K562 (cell line): ENCODE results near the gene RPL19. TPM values are rescaled to one million over a fixed set of nuclear protein-coding genes. Genes with fewer than 3 reads are reported as not detected.

Source experiments
- BRD9 ChIP-seq: fragments of 450-650 bp; IDR thresholded peaks from 2 replicates; pipeline ENCODE4 v1.6.1; 2018; ENCODE audit warnings: low read depth; ENCODE audit not compliant: partially characterized antibody
- BRF1 ChIP-seq: IDR thresholded peaks from 3 replicates; pipeline ENCODE4 v1.6.1; 2011; ENCODE audit warnings: borderline replicate concordance, mild to moderate bottlenecking; ENCODE audit not compliant: insufficient read length; ENCODE audit errors: extremely low read depth
- COPS2 ChIP-seq: fragments of 450-650 bp; conservative IDR thresholded peaks from 2 replicates; pipeline ENCODE4 v1.6.1; 2016; ENCODE audit warnings: mild to moderate bottlenecking, moderate library complexity
- KAT2B ChIP-seq: IDR thresholded peaks from one replicate; pipeline ENCODE4 v1.6.1; 2012; ENCODE audit warnings: low read depth, mild to moderate bottlenecking, control low read depth, inconsistent platforms, low read length, moderate library complexity
- NFRKB ChIP-seq: fragments of 450-650 bp; IDR thresholded peaks from 2 replicates; pipeline ENCODE4 v1.6.1; 2016; ENCODE audit warnings: low read depth
- PCBP1 ChIP-seq: fragments of 200-400 bp; formaldehyde crosslinking; IDR thresholded peaks from 2 replicates; pipeline ENCODE4 v1.6.1; 2018; ENCODE audit warnings: mild to moderate bottlenecking, low read depth, low read length; ENCODE audit not compliant: poor library complexity, severe bottlenecking
- RBM34 ChIP-seq: fragments of 200-400 bp; formaldehyde crosslinking; IDR thresholded peaks from 2 replicates; pipeline ENCODE4 v1.6.1; 2018; ENCODE audit warnings: low read length, borderline replicate concordance; ENCODE audit not compliant: insufficient read depth
- TEAD1 ChIP-seq, 2 experiments: fragments of 450-650 bp in 1 of 2; sonication (generic) in 1 of 2; formaldehyde crosslinking; IDR thresholded peaks; 2 replicates each; pipeline versions ENCODE4 v1.4.0 to v1.8.0; 2020 to 2022; ENCODE audit warnings: mild to moderate bottlenecking in 2 of 2, missing genetic modification reagents in 1 of 2
- ZBED1 ChIP-seq: IDR thresholded peaks from 2 replicates; pipeline ENCODE4 v1.6.1; 2014
- ZFX ChIP-seq: sonication (generic); formaldehyde crosslinking; IDR thresholded peaks from 2 replicates; pipeline ENCODE4 v1.8.0; 2022; ENCODE audit warnings: mild to moderate bottlenecking, missing genetic modification reagents, moderate library complexity
- ZNF263 ChIP-seq: sonication (generic); formaldehyde crosslinking; IDR thresholded peaks from 2 replicates; pipeline ENCODE4 v1.8.0; 2022; ENCODE audit warnings: mild to moderate bottlenecking, missing genetic modification reagents, borderline replicate concordance
- ZNF436 ChIP-seq: fragments of 250-450, 450-650 bp; sonication (Bioruptor Pico); formaldehyde crosslinking; IDR thresholded peaks from 2 replicates; pipeline ENCODE4 v1.7.0; 2020; ENCODE audit warnings: mild to moderate bottlenecking
- polyA plus RNA-seq, 8 experiments: library from polyadenylated mRNA; depleted of rRNA in 4 of 8; stranded (reverse) in 5 of 8; unstranded in 3 of 8; fragments of >200 nt; fragmentation: Nextera tagmentation in 2 of 8; fragmentation: Illumina TruSeq in 1 of 8; extraction: Ambion mirVana in 2 of 8; extraction: Trizol in 1 of 8; gene quantifications; 2 replicates each; pipeline versions ENCODE4 v1.2.1 to v1.2.3, GENCODE V29; 2011 to 2014; ENCODE audit warnings: inconsistent platforms in 1 of 8, missing spikeins in 1 of 8
- total RNA-seq, 7 experiments: library from RNA; depleted of rRNA in 6 of 7; stranded (reverse); fragments of >200 nt in 6 of 7; fragmentation: Illumina TruSeq in 2 of 7; extraction: Trizol in 2 of 7; gene quantifications; 2 replicates each; pipeline versions ENCODE4 v1.2.1 to v1.2.3, GENCODE V29; 2011 to 2021; ENCODE audit warnings: low replicate concordance in 1 of 7
- TF ChIP-seq, protein P1 (sequence below): fragments of 450-650 bp; formaldehyde crosslinking; IDR thresholded peaks from 2 replicates; pipeline ENCODE4 v1.4.0; 2022; ENCODE audit warnings: missing genetic modification characterization
- TF ChIP-seq, protein P2 (sequence below): fragments of 450-650 bp; IDR thresholded peaks from 2 replicates; pipeline ENCODE4 v1.6.1; 2018; ENCODE audit not compliant: partially characterized antibody
- TF ChIP-seq, protein P3 (sequence below): fragments of 250-450 bp; sonication (Bioruptor Pico); IDR thresholded peaks from 2 replicates; pipeline ENCODE4 v1.9.0; 2021; ENCODE audit warnings: mild to moderate bottlenecking
- TF ChIP-seq, protein P4 (sequence below): fragments of 250-450 bp; sonication (Bioruptor Pico); IDR thresholded peaks from 2 replicates; pipeline ENCODE4 v1.4.0; 2020; ENCODE audit warnings: mild to moderate bottlenecking, moderate library complexity
- TF ChIP-seq, protein P5 (sequence below): fragments of 450-650 bp; IDR thresholded peaks from 2 replicates; pipeline ENCODE4 v1.6.1; 2016; ENCODE audit warnings: borderline replicate concordance

RPL19 gene
- total and polyA plus RNA-seq, 9 of the 15 experiments (the other 6 are each of a cell fraction or from before 2014, with no cell fraction given) = 2,263 to 4,614 (median 3,727) TPM

DNA sequence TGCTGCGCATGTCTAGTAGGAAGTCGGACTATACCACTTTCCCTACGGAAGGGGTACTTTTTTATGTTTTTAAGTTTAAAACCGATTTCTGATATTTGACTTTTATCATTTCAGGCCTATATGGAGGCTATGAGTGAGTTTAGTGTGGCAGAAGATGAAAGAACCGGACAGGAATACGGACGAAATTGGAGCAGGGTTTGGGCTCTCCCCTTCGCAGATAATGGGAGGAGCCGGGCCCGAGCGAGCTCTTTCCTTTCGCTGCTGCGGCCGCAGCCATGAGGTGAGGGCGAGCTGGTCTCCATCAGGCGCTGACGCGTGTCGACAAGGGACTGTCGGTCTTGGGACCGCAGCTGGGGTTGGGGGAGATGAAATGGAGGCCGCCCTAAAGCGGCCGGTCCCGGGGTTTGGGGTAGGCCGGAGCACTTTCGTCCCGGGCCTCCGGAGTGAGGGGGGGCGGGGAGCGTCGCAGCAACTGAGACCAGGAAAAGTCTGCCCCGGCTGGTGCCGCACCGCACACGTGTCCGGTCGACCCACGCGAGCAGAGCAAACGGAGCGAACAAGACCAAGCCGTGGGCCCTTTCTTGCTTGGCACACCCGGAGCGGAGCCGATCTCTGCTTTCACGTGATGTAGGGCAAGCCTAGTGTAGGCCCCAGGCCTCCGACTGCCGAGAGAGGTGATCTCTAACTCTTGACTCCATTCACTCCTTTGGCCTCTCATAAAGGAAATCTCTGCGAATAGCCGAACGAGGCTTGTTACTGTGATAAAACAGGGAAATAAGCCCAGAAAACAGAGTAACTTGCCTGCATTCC is at the start of gene RPL19 (continued):
- TF ChIP-seq RBM34 (no peak), NFRKB (peak; percentile 83), KAT2B (no peak), ZFX (CRISPR knock-in tag) (peak; percentile 83), COPS2 (no peak), ZNF263 (CRISPR knock-in tag) (peak; percentile 46; the same call in 1 of the 2 replicates), PCBP1 (peak; percentile 89), BRD9 (peak; percentile 55), ZBED1 (no peak; the same call in 1 of the 2 replicates), TEAD1 (CRISPR knock-in tag; IDR thresholded peaks at IDR 0.05) (peak in 1 of 2 experiments; percentile 8; a peak in 1 of 4 replicates), ZNF436 (no peak), BRF1 (no peak)
- TF ChIP-seq, protein P1, sequence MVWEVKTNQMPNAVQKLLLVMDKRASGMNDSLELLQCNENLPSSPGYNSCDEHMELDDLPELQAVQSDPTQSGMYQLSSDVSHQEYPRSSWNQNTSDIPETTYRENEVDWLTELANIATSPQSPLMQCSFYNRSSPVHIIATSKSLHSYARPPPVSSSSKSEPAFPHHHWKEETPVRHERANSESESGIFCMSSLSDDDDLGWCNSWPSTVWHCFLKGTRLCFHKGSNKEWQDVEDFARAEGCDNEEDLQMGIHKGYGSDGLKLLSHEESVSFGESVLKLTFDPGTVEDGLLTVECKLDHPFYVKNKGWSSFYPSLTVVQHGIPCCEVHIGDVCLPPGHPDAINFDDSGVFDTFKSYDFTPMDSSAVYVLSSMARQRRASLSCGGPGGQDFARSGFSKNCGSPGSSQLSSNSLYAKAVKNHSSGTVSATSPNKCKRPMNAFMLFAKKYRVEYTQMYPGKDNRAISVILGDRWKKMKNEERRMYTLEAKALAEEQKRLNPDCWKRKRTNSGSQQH (CRISPR knock-in tag) = no peak
- TF ChIP-seq, protein P2, sequence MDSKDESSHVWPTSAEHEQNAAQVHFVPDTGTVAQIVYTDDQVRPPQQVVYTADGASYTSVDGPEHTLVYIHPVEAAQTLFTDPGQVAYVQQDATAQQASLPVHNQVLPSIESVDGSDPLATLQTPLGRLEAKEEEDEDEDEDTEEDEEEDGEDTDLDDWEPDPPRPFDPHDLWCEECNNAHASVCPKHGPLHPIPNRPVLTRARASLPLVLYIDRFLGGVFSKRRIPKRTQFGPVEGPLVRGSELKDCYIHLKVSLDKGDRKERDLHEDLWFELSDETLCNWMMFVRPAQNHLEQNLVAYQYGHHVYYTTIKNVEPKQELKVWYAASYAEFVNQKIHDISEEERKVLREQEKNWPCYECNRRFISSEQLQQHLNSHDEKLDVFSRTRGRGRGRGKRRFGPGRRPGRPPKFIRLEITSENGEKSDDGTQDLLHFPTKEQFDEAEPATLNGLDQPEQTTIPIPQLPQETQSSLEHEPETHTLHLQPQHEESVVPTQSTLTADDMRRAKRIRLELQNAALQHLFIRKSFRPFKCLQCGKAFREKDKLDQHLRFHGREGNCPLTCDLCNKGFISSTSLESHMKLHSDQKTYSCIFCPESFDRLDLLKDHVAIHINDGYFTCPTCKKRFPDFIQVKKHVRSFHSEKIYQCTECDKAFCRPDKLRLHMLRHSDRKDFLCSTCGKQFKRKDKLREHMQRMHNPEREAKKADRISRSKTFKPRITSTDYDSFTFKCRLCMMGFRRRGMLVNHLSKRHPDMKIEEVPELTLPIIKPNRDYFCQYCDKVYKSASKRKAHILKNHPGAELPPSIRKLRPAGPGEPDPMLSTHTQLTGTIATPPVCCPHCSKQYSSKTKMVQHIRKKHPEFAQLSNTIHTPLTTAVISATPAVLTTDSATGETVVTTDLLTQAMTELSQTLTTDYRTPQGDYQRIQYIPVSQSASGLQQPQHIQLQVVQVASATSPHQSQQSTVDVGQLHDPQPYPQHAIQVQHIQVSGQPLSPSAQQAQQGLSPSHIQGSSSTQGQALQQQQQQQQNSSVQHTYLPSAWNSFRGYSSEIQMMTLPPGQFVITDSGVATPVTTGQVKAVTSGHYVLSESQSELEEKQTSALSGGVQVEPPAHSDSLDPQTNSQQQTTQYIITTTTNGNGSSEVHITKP = peak; percentile 100
- TF ChIP-seq, protein P3, sequence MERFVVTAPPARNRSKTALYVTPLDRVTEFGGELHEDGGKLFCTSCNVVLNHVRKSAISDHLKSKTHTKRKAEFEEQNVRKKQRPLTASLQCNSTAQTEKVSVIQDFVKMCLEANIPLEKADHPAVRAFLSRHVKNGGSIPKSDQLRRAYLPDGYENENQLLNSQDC (CRISPR knock-in tag) = peak; percentile 6; the same call in 1 of the 2 replicates
- TF ChIP-seq, protein P4, sequence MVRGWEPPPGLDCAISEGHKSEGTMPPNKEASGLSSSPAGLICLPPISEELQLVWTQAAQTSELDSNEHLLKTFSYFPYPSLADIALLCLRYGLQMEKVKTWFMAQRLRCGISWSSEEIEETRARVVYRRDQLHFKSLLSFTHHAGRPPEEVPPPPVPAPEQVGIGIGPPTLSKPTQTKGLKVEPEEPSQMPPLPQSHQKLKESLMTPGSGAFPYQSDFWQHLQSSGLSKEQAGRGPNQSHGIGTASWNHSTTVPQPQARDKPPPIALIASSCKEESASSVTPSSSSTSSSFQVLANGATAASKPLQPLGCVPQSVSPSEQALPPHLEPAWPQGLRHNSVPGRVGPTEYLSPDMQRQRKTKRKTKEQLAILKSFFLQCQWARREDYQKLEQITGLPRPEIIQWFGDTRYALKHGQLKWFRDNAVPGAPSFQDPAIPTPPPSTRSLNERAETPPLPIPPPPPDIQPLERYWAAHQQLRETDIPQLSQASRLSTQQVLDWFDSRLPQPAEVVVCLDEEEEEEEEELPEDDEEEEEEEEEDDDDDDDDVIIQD (CRISPR knock-in tag) = no peak
- TF ChIP-seq, protein P5, sequence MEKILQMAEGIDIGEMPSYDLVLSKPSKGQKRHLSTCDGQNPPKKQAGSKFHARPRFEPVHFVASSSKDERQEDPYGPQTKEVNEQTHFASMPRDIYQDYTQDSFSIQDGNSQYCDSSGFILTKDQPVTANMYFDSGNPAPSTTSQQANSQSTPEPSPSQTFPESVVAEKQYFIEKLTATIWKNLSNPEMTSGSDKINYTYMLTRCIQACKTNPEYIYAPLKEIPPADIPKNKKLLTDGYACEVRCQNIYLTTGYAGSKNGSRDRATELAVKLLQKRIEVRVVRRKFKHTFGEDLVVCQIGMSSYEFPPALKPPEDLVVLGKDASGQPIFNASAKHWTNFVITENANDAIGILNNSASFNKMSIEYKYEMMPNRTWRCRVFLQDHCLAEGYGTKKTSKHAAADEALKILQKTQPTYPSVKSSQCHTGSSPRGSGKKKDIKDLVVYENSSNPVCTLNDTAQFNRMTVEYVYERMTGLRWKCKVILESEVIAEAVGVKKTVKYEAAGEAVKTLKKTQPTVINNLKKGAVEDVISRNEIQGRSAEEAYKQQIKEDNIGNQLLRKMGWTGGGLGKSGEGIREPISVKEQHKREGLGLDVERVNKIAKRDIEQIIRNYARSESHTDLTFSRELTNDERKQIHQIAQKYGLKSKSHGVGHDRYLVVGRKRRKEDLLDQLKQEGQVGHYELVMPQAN = peak; percentile 88
